ENCODE measurements around the gene MDGA2.
A peak's percentile ranks its signal among the peaks of the same experiment; 100 is the strongest.

MDGA2 gene

GRCh38 chr14:47346849-47347248 lies 328.6 kb downstream of the MDGA2 start:
- no peaks in the 10 kb centered on the region for H3K4me1 ChIP-seq
- no peaks in the 10 kb centered on the region for H3K9me3 ChIP-seq
- no peaks in the 10 kb centered on the region for H3K36me3 ChIP-seq
- H3K27me3 ChIP-seq: peaks cover 16% of the 10 kb centered on the region
- TF ChIP-seq CTCF (IDR thresholded peaks at IDR 0.05; ENCODE audit: low read depth, low read length): no peak
- no peak overlapping the region for H3K4me3 ChIP-seq (ENCODE audit: low read depth, low read length)
- no peak for DNase-seq

DNA sequence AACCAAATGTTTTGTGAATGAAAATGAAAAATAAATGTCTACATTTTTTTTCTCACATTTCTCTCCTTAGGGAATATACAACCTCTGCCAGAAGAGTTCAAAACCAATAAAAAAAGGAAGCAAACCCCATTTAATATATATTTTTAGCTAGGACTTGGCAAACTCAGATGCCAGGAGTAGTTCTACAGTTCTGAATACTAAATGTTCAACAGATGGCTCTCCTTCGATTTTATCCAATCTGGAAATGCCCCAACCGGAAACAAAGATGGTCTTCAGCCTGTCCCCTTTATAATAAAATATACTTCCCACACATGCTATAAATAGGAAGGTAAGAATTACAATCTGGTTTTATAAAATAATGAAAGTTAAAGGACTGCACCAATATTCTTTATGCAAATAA lies 330.4 kb downstream of the MDGA2 start:
- no peak for DNase-seq
- TF ChIP-seq CTCF (IDR thresholded peaks at IDR 0.05; ENCODE audit: low read depth, low read length): no peak
- Histone ChIP-seq H3K9me3 (no peaks in the 10 kb centered on the region), H3K27me3 (peaks cover 16% of the 10 kb centered on the region), H3K4me1 (no peaks in the 10 kb centered on the region), H3K4me3 (ENCODE audit: low read depth, low read length) (no peak overlapping the region), H3K36me3 (no peaks in the 10 kb centered on the region)

DNA sequence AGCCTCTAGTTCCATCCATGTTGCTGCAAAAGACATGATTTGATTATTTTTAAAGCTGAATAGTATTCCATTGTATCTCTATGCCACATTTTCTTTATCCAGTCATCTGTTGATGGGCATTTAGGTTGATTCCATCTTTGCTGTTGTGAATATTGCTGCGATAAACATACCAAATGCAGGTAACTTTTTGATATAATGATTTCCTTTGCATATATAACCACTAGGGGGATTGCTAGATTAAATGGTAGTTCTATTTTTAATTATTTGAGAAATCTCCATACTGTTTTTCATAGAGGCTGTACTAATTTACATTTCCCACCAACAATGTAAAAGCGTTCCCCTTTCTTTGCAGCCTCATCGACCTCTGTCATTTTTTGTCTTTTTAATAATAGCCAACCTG lies 342.5 kb downstream of the MDGA2 start:
- peak; percentile 22; the same call in 1 of the 2 replicates for TF ChIP-seq CTCF (IDR thresholded peaks at IDR 0.05; ENCODE audit: low read depth, low read length)
- H3K36me3 ChIP-seq: no peaks in the 10 kb centered on the region
- H3K9me3 ChIP-seq: no peaks in the 10 kb centered on the region
- H3K27me3 ChIP-seq: peaks cover 3% of the 10 kb centered on the region; the same call in 1 of the 2 replicates
- no peak overlapping the region for H3K4me3 ChIP-seq (ENCODE audit: low read depth, low read length)
- DNase-seq: no peak
- H3K4me1 ChIP-seq: no peaks in the 10 kb centered on the region

DNA sequence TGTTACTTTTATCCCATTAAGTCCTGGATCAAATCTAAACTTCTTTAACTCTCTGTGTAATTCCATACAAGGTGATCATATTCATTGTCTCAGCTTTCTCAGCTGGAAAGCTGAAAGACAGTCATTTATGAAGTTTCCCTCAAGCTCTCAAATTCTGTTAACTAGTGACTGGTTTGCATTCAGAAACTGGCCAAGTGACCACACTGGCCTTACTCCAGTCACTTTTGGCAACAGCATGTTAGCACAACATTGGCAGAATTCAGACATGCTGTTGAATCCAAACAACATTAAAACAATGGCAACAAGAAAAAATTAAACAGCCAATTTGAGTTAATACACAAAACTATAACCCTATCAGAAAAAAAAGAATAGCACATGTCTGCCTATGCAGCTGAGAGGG lies 343.3 kb downstream of the MDGA2 start:
- H3K27me3 ChIP-seq: no peaks in the 10 kb centered on the region
- no peaks in the 10 kb centered on the region for H3K36me3 ChIP-seq
- H3K4me3 ChIP-seq (ENCODE audit: low read depth, low read length): no peak overlapping the region
- H3K4me1 ChIP-seq: no peaks in the 10 kb centered on the region
- no peaks in the 10 kb centered on the region for H3K9me3 ChIP-seq
- no peak for TF ChIP-seq CTCF (IDR thresholded peaks at IDR 0.05; ENCODE audit: low read depth, low read length)
- DNase-seq: no peak

- Histone ChIP-seq H3K9me3 (no peaks in the 10 kb centered on the region), H3K27me3 (no peaks in the 10 kb centered on the region), H3K4me3 (ENCODE audit: low read depth, low read length) (no peak overlapping the region), H3K36me3 (no peaks in the 10 kb centered on the region), H3K4me1 (no peaks in the 10 kb centered on the region)
- no peak for DNase-seq
- no peak for TF ChIP-seq CTCF (IDR thresholded peaks at IDR 0.05; ENCODE audit: low read depth, low read length)
Observed at GRCh38 chr14:47328376-47328775, 347.0 kb downstream of the MDGA2 start.

- no peak for DNase-seq
- TF ChIP-seq CTCF (IDR thresholded peaks at IDR 0.05; ENCODE audit: low read depth, low read length): no peak
Observed at GRCh38 chr14:47327336-47327735, 348.1 kb downstream of the MDGA2 start.

More at GRCh38 chr14:47327336-47327735, 348.1 kb downstream of the MDGA2 start:
- no peak overlapping the region for H3K4me3 ChIP-seq (ENCODE audit: low read depth, low read length)
- no peaks in the 10 kb centered on the region for H3K36me3 ChIP-seq
- H3K4me1 ChIP-seq: no peaks in the 10 kb centered on the region
- no peaks in the 10 kb centered on the region for H3K27me3 ChIP-seq
- H3K9me3 ChIP-seq: no peaks in the 10 kb centered on the region

All from BE2C (cell line).